IPS-18c (cell line): ENCODE measurements around the gene ARFGAP1.

Source experiments
- H3K4me3 ChIP-seq: 2 replicates; pipeline ENCODE4 v1.7.0; 2013; ENCODE audit warnings: low read depth, mild to moderate bottlenecking, low read length, moderate library complexity; ENCODE audit not compliant: insufficient read depth
- H3K9me3 ChIP-seq: one replicate; pipeline ENCODE4 v1.6.1; 2013; ENCODE audit warnings: mild to moderate bottlenecking, low read length, moderate library complexity; ENCODE audit not compliant: control insufficient read depth, insufficient read depth

The ARFGAP1 gene

DNA sequence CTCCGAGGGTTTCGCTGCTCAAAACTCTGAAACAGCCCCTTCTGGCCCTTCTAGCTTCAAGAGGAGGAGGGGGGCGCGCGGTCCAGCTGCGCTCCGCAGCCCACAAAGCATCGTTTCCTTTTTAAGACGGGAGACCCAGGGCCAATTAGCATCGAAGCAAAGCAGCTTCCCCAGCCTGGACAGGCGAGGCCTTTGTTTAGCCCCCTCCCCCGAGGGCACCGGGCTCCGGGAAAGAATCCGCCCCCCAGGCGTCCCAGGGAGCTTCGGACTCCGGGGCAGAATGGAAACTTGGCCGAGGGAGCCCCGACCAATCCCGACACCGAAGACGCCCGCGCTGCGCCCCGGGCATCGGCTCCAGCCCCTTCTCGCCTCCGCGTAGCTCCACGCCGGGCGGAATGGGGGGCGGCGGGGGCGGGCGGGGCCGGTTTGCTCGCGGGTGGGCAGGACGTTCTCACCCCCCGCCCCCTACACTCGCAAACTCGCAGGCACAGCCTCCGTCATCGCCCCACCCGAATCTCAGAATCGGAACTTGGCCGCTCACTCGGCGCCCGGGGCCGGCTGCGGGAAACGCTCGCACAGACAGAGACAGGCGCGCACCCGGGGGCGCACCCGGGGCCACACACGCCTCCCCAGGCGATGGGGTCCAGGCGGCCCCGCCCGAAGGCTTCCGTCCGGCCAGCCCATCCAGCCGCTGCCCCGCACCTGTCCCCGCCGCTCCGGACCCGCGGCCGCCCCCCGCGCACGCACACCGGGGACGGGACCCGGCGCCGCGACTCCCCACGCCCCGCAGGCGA lies 19.0 kb upstream of the ARFGAP1 start:
- peak overlapping the region; percentile 62 for H3K4me3 ChIP-seq

DNA sequence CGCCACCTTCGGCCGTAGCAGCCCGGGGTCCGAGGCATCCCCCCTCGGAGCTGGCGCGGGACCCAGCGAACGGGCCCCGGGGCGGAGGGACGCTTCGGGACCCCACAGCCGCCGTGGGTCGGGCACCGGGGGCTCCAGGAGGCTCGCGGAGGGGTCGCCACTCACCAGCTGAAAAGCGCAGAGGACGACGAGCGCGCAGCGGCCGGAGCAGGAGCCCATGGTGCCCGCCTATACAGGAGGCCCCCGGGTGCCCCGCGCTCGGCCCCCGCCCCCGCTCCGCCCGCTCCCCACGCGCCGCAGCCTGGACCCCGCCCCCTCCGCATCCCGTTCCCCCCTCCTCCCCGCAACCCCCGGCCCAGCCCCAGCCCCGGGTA lies 18.4 kb upstream of the ARFGAP1 start, which contains the start of gene NKAIN4:
NKAIN4 (minus strand) TSS at position 232 of the 374 bp plus-strand sequence; CDS start at position 219, 13 bp downstream.
- Histone ChIP-seq H3K9me3 (peaks cover 3% of the 10 kb centered on the region), H3K4me3 (peak within 1 kb of the TSS; percentile 62)

More for the DNA sequence above, 19.0 kb upstream of the ARFGAP1 start:
- peaks cover 3% of the 10 kb centered on the region for H3K9me3 ChIP-seq

DNA sequence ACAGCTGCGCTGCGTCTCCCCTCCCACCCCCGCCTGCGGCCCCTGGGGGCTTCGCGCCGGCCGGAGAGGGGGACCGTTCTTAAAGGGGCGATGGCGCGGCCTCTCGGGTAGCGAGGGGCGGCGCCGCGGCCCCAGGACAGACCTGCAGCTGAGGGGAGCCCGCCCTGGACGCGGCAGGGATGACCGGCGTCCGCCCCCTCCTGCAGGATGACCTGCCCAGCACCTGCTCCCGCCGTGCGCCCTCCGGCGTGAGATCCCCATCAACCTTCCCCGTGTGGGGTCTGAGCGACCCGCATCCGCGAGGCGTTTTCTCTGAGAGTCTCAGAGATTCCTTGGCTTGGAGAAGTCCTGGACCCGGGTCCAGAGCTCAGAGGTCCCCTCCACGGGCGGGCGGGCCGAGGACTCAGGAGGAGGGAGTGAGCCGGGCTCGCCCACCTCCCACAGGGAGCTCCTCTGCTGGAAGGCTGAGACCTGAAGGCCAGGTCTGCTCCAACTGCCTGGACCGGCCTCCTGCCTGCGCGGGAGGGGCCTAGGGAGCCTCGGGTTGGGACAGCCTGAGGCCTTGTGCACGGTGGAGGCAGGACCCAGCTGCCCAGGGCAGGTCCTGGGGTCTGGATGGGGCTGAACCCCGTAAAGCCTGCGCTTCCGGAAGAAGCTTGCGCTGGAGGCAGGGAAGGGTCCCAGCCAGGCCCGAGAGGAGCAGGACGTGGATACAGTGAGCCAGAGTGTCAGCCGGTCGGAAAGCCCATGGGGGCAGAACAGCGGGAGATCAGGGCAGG lies 17.8 kb upstream of the ARFGAP1 start:
- Histone ChIP-seq H3K4me3 (peak overlapping the region; percentile 55), H3K9me3 (peaks cover 3% of the 10 kb centered on the region)

DNA sequence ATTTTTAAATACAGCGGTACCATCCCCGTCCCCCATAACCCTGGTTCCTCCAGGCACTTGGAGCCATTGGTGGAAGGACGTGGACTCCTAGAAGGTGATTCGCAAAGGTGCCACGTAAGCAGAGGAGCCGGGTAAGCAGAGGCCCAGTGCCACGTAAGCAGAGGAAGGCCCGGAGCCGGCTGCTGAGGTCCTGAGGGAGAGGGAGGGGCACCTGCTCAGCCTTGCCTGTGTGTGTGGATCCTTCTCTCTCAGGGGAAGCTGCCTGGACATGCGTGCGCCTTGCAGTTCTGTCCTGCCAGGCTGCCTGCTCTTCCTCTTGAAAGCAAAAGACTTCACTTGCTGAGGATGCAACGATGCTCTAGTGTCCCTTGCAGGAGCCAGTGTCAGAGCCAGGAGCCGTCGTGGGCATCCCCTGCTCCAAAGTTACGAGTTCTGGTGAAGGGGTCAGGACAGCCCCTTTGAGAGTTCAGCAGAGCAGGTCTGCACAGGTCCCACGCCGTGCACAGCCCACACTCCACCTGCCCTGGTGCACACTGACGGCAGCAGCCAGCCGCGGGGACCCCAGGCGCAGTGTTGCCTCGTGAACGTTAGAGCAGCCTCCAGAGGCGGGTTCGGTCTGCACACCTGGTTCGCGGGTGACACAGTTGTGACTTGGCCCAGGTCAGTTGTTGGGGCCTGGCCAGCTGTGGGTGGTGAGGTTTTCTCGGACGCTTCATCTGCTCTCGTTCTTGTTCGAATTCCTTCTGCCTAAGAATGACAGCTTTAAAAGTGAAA lies 16.5 kb upstream of the ARFGAP1 start:
- no peak overlapping the region for H3K4me3 ChIP-seq

DNA sequence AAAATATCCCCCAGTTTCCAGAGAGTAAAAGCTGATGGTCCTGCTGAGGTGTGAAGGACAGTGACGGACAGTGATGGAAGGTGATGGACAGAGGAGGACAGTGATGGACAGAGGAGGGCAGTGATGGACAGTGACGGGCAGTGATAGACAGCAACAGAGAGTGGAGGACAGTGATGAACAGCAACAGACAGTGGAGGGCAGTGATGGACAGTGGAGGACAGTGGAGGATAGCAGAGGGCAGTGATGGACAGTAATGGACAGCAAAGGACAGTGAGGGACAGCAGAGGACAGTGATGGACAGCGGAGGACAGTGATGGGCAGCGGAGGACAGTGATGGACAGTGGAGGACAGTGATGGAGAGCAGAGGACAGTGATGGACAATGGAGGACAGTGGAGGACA lies 15.7 kb upstream of the ARFGAP1 start:
- no peak overlapping the region for H3K4me3 ChIP-seq
- H3K9me3 ChIP-seq = peaks cover 3% of the 10 kb centered on the region

More for the DNA sequence above, 16.5 kb upstream of the ARFGAP1 start:
- peaks cover 3% of the 10 kb centered on the region for H3K9me3 ChIP-seq

DNA sequence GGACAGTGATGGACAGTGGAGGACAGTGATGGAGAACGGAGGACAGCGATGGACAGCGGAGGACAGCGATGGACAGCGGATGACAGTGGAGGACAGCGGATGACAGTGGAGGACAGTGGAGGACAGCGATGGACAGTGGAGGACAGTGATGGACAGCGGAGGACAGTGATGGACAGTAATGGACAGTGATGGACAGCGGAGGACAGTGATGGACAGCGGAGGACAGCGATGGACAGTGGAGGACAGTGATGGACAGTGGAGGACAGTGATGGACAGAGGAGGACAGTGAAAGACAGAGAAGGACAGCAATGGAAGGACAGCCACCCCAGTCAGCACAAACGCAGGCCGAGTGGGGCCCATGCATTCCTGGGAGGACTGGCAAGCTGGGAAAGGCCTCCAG lies 15.0 kb upstream of the ARFGAP1 start:
- H3K4me3 ChIP-seq = no peak overlapping the region
- peaks cover 3% of the 10 kb centered on the region for H3K9me3 ChIP-seq

DNA sequence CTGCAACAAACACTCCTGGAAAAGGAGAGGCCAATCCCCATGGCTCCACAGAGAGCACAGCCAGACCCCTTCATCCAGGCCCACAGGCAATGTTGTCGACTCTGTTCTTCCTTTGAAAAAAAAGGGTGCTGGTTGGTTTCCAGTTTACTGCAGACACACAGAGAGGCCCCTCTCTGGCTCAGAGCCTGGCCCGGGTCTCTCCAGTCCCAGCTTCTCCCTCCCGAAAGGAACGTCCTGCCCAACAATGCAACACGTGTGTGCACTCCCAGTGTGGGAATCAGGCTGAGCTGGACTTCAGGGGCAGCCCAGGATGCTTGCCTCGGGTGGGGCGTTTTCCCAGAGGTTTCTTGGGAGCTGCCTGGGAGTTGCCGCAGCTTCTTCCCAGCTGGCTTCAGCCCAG lies 13.8 kb upstream of the ARFGAP1 start:
- peaks cover 3% of the 10 kb centered on the region for H3K9me3 ChIP-seq
- H3K4me3 ChIP-seq = no peak overlapping the region

DNA sequence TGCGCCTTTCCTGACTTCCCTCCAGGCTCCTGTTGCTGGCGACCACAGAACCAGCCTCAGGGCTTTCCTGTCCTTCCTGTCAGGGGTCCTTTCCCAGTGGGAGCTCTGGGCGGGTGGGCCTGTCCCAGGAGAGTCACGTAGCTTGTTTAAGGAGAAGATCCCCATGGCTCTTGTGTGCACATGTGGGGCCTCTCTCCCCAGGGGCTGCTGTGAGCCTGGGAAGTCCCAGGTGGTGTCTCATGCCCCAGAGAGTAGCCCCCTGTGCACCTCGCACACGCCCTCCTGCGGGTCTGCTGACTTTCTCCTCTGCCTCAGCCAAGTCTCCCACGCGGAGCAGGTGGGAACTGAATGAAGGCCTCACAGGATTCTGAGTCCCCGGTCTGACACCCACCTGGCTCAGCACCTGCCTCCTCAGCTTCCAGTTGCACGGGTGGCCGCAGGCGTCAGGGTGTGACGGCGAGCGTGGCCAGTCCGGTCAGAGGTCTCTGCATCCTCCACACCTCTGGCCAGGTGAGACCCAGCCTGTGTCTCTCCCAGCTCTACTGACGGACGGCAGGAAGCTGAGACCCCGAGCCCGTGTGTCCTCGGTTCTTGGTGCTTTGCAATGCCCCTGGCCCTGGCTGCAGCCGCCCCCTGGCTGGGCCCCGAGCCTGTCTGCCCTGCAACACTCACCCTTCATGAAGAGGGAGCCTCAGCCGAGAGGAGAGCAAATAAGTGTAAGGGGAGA lies 12.7 kb upstream of the ARFGAP1 start:
- H3K4me3 ChIP-seq = no peak overlapping the region

DNA sequence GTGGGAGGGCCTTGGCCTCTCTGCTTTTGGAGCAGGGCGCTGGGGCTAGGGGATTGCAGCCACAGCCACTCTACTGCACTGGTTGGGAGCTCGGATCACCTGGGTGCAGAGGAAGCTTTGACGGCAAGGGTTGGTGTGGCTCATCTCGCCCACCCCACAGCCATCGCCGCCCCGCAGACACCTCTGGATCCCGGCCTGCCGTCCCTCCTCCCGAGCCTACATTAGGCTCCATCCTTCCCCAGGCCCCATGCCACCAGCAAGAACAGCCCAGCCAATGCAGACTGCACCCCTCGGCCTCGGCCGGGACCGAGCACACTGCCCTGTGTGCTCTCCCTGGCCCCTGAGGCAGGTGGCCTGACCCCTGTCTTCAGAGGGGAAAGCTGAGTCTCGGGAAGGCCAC lies 12.1 kb upstream of the ARFGAP1 start:
- H3K4me3 ChIP-seq = no peak overlapping the region
- H3K9me3 ChIP-seq = peaks cover 3% of the 10 kb centered on the region

More for the DNA sequence above, 12.7 kb upstream of the ARFGAP1 start:
- H3K9me3 ChIP-seq = peaks cover 3% of the 10 kb centered on the region

DNA sequence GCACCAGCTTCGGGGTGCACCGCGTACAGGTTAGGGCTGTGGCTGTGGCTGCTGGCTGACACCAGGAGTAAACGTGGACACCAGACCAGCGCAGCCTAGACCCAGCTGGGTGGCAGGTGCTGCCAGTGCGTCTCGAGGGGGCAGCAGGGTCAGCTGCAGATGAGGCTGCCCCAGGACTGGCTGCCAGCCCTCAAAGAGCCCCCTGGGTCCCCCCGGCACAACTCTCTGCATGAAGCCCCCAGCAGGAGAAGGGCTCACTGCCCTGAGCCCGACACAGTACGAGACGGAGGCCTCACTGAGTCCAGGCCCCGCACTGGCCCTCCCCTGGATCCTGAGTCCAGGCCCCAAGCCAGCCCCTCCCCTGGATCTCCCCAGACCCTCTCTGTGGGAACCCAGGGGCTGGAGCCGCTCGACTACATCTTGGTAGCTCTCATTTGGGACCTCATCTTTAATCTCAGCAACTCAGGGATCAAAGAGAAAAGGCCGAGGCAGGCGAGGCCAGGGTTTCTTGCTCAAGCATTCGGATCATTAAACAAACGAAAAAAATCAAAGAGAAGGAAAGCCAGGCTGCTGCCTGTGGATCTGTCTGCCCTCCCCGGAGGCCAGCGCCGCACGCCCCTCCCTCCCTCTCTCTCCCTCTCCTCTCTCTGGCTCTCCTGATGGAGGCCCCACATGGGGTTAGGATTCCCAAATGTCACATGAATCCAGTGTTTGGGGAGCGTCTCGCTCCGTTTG lies 11.4 kb upstream of the ARFGAP1 start:
- Histone ChIP-seq H3K4me3 (no peak overlapping the region), H3K9me3 (peaks cover 3% of the 10 kb centered on the region)

DNA sequence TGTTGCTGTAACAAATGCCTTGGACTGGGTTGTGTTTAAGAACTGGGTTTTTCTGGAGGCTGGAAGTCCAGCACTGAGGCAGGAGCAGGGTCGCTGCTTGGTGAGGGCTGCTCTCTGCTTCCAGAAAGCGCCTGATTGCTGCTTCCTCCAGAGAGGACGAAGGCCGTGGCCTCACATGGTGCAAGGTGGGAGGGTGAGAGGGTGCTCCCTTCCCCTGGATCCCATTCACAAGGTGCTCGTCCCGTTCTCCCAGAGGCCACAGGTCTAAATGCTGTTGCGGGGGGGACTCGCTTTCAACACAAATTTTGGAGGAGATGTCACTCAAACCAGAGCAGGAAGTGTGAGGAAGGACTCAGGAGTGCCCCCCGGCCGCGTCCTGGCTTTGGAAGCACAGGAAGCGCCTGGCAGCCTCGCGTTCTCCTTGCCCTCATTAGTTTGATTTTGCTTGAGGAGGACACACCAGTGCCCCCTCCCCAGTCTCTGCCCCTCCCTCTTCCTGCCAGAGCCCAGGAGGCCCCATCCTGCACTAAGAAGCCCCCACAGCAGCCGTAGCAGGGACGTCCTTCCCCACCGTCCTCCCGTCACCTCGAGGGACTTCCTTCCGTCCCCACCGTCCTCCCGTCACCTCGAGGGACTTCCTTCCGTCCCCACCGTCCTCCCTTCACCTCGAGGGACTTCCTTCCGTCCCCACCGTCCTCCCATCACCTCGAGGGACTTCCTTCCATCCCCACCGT lies 10.7 kb upstream of the ARFGAP1 start:
- no peak overlapping the region for H3K4me3 ChIP-seq
- H3K9me3 ChIP-seq = peaks cover under 1% of the 10 kb centered on the region

DNA sequence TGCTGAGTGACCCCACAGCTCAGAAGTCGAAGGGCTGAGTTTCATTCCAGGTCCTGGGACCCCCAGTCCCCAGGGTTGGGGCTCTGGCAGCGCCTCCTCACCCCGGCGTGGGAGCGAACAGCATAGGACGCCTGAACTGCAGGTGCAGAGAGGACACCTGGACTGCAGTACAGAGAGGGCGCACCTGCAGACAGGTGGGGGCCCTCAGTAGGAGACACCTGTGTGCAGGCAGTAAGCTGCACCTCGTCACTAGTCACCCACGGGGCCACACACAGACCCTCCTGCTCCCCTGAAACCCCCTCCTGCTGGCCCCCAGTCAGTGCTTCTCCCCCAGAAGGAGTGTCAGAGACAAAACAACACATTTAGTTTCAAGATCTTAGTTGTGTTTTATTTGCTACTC lies 9.8 kb upstream of the ARFGAP1 start:
- no peaks in the 10 kb centered on the region for H3K9me3 ChIP-seq
- H3K4me3 ChIP-seq = no peak overlapping the region

DNA sequence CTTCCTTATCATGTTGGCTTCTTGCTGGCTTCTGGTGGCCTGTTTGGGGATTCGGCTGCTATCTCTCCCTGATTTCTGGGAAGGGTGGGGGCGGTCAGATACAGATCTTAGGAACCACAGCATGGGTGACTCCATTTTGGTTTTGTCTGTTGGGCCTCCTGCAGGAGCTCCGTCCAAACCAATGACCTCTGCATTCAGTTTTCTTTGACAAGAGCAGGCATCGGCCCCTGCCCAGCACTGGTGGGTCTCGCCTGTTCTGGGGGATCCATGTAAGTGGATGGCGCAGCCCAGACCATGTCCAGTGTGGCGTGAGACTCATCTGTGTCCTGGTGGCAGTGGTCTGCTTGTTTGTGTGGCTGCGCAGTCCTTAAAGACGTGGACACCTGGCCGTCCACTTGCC lies 8.6 kb upstream of the ARFGAP1 start:
- Histone ChIP-seq H3K4me3 (no peak overlapping the region), H3K9me3 (no peaks in the 10 kb centered on the region)

DNA sequence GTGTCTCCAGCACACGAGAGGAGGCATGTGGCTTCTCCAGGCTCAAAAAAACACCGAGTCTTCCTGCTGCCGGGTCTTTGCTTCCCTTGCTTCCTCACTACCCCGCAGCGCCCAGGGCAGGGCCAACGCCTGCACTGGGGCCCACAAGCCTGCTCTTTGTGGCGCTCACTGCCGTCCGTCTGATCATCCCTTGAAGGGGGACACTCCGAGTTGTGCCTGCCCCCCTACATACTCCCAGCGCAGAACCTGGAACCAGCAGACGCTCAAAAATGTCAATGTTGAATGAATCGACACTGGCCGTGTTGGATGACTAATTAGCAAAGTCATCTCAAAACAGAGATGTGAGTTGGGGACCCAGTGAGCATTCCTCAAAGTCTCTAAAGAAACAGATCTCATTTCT lies 8.1 kb upstream of the ARFGAP1 start:
- Histone ChIP-seq H3K4me3 (no peak overlapping the region), H3K9me3 (no peaks in the 10 kb centered on the region)

DNA sequence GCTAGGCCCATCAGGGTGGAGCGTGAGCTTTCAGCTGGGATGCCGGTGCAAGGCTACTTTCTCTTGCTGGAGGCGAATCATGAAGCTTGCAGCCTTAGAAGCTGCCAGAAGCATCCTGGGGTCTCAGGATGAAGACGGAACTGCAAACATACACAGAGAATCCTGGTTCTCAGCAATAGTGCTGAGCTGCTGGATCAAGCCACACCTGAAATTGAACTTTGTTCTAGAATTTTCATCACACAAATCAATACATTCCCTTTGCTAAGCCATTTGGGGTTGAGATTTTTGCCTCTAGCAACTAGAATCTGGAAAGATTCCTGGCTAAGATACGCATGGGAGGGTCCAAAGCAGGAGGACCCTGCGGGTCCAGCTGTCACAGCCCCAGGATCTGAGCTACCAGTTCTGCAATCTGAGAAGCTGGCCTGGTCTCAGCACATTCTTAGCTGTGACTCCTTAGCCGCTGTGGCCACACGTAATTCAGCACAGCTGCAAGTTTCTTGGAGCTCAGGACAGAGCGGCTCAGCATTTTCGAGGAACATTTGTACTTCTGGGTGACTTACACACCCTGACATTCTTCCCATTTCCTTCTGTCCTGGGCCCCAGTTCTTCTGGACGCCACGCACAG lies 6.6 kb upstream of the ARFGAP1 start:
- no peak overlapping the region for H3K4me3 ChIP-seq
- no peaks in the 10 kb centered on the region for H3K9me3 ChIP-seq
